ENCODE data around the gene RBM12.

Gene RBM12

DNA sequence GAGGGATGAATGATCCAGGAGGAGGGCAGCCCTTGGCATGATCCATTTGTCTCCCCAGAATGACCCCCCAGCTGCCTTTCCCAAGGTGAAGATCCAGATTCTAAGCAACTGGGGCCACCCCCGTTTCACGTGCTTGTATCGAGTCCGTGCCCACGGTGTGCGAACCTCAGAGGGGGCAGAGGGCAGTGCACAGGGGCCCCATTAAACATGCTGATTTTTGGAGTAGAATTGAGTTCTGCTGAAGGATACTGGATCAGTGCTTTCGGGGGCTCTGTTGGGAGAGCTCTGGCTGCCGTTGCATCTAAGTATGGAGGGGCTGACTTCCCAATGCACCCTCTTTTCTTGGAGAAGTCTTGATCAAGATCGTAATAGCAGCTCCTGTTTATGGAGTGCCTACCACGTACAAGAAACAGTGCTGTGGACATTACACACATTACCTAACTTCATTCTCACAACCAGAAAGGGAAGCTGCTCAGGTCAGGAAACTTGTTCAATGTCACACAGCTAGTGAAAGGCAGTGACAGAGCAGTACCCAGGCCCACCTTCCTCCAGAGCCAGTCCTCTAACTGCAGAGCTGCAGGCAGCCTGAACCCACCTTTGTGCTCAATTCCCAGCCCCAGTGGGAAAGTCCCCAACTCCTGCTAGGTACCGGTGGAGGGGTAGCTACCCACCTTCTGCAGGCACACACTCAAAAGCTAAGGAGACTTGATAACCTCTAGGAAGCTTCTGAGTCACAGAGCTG, 43.7 kb downstream of the RBM12 start:
- DNase-seq (ENCODE audit: low read depth in 2 of 2) = no peak

DNA sequence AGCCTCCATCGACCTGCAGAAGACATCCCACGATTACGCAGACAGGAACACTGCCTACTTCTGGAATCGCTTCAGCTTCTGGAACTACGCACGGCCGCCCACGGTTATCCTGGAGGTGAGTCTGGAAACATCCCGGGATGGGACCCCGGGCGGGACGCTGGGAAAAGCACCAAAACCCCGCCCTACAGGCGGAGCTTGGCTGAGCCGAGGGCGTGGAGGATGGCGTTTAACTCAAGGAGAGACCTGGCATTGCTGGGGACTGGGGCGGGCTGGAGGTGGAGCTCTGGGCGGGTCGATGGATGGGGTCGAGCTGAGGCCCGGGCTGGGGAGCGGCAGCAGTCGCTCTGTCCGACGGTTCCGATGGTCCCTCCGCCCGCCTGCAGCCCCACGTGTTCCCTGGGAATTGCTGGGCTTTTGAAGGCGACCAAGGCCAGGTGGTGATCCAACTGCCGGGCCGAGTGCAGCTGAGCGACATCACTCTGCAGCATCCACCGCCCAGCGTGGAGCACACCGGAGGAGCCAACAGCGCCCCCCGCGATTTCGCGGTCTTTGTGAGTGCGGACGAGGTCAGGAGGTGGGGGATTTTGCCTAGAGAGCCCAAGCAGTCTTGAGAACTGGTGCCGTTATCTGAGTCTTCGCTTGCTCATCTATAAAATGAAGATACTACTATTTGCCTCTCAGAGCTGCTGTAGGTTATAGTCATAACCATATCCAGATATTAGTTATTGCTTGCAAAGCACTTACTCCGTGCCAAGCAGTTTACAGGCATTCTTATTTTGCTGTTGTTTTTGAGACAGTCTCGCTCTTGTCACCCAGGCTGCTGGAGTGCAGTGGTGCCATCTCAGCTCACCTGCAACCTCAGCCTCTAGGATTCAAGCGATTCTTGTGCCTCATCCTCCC, 45.3 kb downstream of the RBM12 start:
- DNase-seq (ENCODE audit: low read depth in 2 of 2) = peak in 1 of 2 experiments; percentile 46

DNA sequence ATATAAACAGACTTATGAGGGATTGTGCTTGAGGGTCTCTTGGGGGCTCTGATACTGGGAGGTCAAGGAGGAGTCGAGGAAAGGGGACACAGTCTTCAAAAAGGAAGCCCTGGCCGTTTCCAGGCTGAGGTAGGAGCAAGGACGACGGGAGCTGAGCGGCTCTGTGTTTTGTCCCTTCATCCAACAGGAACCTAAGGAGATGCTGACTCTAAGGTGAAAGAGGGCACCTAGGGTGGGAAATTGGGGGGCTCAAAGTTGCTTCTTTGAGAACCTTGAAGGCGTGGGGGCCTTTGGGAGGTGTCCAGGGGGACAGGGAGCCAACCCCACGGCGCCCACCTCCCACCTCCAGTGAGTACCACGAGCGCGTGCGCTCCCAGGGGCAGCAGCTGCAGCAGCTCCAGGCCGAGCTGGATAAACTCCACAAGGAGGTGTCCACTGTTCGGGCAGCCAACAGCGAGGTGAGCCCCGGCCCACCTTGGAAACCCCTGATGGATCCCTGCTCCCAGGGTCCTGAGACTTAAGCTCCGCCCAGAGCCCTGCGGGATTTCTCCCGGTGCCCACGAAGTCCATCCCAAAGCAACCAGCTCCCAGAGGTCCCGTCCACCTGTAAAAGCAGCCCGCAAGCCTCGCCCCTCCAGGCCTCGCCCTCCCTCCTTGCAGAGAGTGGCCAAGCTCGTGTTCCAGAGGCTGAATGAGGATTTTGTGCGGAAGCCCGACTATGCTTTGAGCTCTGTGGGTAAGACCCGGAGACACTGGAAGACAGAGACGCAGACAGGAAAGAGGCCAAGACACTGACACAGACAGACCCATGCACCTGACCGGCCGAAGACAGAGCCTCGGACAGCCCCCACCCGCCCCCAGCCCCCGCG, 46.2 kb downstream of the RBM12 start:
- no peak for DNase-seq (ENCODE audit: low read depth in 2 of 2)

DNA sequence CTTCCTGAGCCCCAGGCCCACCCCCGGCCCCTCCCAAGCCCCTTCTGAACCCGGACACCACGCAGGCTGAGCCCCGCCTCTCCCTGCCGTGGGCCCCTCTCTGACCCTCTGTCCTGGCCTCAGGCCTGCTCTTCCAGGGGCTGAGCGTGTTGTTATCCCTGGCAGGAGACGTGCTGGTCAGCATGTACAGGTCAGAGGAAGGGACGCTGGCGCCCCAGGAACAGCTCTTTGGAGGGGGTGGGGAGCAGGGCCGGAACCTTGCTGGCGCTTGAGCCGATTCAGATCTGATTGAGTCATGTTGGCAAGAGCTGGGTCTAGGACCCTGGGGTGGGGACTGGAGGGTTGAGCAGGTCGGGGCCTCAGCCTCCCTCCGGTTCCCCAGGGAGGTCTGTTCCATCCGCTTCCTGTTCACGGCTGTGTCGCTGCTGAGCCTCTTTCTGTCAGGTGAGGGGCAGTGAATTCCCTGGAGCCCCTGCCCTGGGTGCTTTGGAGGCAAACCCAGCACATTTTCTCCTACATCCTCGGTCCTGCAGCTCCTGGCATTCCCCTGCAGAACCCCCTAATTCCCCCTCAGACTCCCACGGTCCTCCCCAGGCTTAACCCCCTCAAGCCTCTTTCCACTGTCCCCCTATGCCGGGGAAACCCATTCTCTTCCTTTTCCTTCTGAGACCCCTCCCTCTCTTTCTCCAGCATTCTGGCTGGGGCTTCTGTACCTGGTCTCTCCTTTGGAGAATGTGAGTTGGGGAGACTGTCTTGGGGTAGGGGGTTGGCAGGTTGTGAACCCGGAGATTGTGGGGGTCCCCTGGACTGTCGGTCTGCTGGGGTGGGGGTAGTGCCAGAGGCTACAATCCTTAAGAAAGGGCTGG, 47.1 kb downstream of the RBM12 start:
- no peak for DNase-seq (ENCODE audit: low read depth in 2 of 2)

DNA sequence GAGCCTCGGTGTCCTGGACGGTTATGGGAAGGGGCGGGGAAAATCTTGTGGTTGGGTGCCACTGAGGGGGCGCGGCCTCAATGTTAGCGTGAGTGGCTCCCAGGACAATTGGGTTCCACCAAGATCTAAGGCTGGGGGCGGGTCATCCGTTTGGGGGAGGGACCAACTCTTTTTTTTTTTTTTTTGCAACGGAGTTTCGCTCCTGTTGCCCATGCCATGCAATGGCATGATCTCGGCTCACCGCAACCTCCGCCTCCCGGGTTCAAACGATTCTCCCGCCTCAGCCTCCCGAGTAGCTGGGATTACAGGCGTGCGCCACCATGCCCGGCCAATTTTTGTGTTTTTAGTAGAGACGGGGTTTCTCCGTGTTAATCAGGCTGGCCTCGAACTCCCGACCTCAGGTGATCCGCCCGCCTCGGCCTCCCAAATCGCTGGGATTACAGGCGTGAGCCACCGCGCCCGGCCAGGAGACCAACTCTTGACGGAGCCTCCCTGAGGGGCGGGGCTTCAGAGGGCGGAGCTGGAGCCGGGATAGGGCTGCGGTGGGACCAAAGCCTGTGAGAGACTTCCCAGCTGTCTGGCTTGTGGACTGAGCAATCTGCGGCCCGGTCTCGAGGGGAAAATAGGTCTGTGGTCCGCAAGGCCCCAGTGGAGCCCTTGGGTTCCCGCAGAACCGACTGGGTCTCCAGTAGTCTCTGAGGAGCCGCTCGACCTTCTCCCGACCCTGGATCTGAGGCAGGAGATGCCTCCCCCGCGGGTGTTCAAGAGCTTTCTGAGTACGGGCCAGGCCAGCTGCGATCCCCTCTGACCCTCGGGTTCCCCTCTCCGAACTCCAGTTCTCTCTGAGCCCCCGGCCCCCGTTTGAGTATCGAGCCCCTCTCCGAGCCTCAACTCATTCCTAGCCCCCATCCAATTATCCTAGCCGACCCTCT, 48.0 kb downstream of the RBM12 start:
- peak; percentile 46 to 99 for DNase-seq (ENCODE audit: low read depth in 2 of 2)

DNA sequence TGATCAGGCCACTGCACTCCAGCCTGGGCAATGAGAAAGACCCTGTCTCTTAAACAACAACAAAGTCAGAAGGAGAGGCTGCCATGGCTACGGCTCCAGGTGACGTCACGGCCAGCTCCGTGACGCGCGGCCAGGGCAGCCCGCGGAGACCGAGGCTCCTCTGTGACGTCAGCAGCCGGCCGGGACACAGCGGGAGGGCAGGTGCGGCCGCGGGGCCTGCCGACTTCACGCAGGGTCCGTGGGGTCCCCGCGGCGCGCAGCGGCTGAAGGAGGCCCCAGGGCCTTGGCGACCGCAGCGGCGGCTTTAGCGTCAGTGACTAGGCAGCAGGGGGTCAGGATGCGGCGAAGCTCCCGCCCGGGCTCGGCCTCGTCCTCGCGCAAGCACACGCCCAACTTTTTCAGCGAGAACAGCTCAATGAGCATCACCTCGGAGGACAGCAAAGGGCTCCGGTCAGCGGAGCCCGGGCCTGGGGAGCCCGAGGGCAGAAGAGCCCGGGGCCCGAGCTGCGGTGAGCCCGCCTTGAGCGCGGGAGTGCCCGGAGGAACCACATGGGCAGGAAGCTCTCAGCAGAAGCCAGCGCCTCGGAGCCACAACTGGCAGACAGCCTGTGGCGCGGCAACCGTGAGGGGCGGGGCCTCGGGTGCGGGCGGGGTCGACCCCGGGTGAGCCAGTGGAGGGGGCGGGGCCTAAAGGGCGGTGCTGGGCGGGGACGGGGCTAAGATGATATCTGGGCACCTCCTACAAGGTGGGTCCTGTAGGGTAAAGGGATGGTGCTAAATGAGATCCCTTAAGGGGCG, 48.8 kb downstream of the RBM12 start, which contains the start of gene SPAG4:
Gene SPAG4, plus strand, starts transcription at position 163 of the 798 bp plus-strand sequence. Its CDS starts 175 bp downstream, at position 338.
- DNase-seq (ENCODE audit: low read depth in 2 of 2) = peak in 1 of 2 experiments; percentile 99

DNA sequence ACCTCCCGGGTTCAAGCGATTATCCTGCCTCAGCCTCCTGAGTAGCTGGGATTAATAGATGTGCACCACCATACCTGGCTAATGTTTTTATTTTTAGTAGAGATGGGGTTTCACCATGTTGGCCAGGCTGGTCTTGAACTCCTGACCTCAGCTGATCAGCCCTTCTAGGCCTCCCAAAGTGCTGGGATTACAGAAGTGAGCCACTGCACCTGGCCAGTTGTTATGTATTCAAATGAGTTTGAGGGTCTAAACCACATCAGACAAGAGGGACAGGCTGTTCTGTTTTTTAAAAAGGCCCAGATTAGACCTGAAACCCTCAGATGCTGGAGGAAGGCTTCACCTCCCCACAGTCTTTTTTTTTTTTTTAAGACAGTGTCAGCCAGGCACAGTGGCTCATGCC, 53.2 kb downstream of the RBM12 start:
- DNase-seq (ENCODE audit: low read depth in 2 of 2) = no peak

DNA sequence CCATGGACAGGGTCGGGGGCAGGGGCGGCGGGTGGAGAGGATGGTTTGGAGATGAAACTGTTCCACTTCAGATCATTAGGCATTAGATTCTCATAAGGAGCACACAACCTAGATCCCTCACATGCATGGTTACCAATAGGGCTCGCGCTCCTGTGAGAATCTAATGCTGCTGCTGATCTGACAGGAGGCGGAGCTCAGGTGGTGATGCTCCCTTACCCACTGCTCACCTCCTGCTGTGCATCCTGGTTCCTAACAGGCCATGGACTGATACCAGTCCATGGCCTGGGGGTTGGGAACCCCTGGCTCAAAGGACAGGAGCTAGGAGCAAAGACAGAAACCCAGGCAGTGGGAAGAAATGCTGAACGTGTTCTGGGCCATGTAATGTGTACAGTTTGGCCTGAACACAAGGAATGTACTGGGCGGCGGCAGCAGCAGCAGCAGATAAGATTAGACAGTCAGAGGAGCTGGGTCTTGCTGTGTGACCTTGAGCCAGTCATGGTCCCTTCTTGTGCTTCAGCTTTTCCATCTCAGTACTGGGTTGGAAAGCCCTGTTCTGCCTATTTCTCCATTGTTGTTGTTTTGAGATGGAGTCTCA, 53.8 kb downstream of the RBM12 start:
- no peak for DNase-seq (ENCODE audit: low read depth in 2 of 2)

DNA sequence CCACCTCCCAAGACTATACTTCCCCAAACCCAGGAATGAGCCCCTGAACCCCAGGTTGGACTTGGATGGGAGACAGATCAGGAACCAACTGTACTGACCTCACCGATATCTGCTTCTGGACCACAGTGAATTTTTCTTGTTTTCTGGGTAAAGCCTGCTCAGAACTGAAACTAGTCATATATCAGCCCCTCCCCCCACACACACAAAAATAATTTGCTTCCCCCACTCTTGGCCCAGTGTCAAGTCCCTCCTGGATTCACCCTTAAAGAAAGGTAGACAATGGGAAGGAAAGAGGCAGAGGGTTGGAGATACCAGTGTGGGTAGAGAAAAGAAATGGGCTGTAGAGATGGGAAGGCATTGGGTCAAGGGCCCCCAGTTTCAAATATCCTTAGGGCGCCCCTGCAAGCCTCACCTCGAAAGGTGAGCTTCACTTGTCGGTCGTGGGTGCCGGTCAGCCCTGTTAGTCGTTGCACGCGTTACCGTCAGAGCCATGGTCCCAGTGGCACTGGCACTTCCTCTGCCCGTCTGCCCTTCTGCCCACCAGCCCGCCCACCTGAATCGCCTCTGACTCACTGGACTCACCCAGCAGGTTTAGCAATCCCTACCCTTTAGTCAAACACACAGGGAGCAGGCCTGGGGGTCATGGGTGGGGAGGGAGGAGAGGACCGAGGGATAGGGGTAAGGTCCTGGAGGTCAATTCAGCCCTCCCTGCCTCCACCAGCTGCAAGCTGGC, 57.5 kb downstream of the RBM12 start:
- no peak for DNase-seq (ENCODE audit: low read depth in 2 of 2)

DNA sequence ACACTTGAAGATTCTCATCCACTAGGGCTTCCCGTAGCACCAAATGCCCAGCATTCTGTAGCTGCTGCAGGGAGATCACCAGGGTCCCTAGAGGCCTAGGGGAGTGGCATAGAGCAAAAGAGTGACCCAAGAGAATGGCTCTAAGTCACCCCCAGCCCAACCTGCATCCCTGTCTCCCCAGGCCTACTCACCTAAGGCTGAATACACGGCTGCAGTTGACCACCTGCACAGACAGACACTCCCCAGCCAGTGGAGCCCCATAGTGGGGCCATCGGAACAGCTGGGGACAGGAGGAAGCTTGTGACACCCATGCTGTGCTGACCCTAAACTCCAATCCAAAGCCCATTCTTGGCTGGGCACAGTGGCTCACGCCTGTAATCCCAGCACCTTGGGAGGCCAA, 58.6 kb downstream of the RBM12 start:
- DNase-seq (ENCODE audit: low read depth in 2 of 2) = no peak

DNA sequence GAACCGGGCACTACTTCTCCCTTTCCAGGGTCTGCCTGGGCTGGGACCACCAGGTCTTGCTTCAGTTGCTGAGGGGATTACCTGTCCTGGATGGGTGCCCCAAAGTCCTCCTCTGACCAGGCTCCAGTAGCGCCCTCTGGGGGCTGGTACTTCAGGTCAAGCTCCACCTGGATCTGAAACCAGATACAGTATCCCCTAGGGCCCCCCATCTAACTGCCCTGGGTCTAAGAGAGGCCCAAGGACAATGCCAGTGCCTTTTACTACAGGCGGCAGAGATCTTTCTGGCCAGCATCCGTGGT, 60.3 kb downstream of the RBM12 start:
- no peak for DNase-seq (ENCODE audit: low read depth in 2 of 2)

DNA sequence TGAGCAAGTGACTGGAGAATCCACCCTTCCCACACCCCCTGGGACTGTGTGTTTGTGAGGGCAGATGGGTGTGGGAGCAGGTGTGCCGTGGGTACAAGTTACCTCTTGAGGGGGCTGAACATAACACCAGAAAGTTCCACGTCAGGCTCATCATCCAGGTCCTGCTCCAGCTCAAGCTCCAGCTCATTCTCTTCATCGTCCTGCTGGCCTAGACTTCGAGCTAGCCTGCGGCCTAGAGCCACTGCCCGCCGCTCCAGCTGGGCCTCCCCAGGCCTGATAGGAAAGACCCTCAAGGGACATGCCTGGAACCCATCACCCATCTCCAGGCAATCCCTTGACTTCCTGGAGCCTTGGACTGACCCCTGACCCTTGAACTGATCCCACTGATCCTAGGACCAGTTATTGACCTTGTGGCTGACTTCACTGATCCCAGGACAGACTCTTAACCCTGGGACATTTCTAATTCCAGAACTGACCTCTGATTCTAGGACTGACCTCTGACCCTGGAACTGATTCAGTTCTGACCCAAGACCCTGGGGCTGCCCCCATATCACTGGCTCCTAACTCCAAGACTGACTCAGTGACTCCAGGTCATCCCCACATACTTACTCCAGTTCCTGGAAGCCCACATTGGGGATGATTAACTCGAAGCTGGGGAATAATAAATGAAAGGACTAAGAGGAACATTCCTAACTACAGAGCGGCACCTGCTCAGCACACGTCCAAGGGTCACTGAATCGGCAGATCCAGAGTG, 60.8 kb downstream of the RBM12 start:
- no peak for DNase-seq (ENCODE audit: low read depth in 2 of 2)

DNA sequence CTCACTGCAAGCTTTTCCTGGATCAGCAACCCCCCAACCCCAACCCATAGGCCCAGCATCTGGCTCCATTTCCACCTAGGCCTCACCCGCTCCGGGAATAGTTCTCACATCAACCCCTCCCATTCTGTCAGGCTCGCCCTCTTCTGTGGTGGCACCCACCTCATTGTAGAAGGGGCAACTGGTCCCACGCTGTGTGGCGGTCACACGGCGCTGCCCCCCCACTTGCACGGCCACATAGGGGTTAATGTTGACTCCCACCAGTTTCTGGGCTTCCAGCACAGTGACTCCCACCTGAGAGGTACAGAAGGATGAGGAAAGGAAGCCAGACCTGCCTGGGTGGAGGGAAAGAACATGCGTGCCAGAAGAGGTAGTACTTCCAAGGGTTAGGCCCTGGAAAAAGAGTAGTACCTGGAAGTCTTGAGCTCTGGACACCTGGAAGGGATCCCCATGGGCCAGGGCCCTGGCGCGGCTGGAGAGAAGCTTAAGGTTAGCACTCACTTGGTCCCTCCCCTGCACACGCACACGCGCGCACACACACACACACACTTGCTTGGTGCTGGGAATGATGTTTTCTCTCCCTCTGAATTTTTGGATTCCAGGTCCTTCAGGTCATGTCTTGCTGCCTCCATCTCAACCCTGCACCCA, 61.7 kb downstream of the RBM12 start:
- no peak for DNase-seq (ENCODE audit: low read depth in 2 of 2)

DNA sequence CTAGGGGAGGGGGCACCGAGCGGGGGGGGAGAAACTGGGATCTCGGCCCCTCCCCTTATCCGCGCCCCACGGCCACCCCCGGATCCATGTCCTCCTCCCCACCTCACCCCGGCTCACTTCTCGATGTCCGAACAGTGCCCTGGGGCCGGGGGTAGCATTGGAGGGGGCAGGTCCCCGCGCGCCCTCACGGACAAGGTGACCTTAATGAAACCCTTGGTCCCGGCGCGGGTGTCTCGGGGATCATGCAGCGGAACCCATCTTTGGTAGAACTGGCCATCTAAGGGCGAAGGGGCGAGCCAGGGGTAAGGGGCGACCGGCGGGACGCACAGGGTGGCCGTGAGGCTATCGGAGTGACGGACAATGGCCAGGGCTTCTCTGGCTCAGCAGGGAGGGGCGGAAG, 62.7 kb downstream of the RBM12 start:
- DNase-seq (ENCODE audit: low read depth in 2 of 2) = no peak

DNA sequence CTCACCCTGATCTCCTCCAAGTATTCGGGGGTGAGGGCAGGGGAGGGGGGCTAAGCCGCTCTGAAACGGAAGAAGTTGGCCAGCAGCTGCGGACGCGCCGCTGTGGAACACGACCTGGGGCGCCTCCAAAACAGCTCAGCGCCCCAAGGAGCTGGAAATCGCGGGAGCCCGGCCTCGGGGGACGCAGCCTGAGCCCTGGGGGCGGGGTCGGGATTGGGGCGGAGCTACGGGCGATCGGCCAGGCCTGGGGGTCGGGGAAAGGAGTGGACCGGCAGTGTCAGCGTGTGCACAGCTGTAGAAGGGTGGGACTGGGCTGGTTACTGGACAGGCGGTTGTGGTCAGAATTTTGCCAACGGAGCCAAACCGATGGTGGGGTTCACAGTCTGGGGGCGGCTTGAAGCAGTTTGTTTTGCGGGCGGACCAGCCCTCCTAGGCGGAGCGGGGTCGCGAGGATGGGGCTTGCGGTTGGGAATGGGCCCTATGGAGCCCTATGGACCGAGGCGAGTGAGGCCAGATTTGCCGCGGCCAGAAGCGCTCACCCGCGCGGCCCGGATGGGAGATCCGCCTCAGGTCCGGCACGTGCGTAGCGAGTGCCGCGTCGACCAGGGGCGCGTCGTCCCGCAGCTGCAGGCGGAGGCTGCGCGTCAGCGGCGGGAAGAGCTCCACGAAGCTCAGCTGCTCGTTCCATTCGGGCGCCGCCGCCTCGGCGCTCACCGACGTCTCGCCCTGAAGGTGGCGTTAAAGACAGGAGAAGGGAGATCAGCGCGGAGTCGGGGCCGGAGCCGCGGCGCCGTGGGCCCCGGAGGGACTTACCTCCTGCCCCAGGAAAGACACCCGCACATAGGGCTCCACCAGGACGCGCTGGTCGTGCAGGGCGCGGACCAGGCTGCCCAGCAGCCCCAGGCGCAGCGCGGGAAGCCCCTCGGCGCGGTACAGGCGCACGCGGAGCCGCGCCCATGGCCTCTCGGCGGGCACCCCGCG, 63.4 kb downstream of the RBM12 start:
- DNase-seq (ENCODE audit: low read depth in 2 of 2) = peak in 1 of 2 experiments; percentile 21
